Stimulated activated CD8-positive, alpha-beta memory T cell treated with anti-CD3 and anti-CD28 coated beads, Interleukin-2, amount 100 ng/mL, for 48 hours (primary cell): ENCODE data around the gene SLC24A3.
"Not testable (repeated sequence)": the region's sequence is repeated elsewhere in the genome, so short reads cannot be mapped to it uniquely, and the experiment has no call there.

Experiments used
- DNase-seq, 2 donors: peaks; one replicate each; pipeline ENCODE4 v3.0.0-alpha.2; 2020; ENCODE audit warnings: low read depth in 2 of 2

SLC24A3 gene

GRCh38 chr20:19631410-19631809 lies 419.0 kb downstream of the SLC24A3 start:
- DNase-seq = no peak

GRCh38 chr20:19633985-19634384 lies 421.5 kb downstream of the SLC24A3 start:
- DNase-seq = no peak

DNA sequence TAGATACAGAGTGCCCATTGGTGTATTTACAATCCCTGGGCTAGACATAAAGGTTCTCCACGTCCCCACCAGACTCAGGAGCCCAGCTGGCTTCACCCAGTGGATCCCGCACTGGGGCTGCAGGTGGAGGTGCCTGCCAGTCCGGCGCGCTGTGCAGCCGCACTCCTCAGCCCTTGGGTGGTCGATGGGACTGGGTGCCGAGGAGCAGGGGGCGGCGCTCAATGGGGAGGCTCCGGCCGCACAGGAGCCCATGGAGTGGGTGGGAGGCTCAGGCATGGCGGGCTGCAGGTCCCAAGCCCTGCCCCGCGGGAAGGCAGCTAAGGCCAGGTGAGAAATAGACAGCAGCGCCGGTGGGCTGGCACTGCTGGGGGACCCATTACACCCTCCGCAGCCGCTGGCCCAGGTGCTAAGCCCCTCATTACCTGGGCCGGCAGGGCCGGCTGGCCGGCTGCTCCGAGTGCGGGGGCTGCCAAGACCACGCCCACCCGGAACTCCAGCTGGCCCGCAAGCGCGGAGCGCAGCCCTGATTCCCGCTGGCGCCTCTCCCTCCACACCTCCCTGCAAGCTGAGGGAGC lies 427.1 kb downstream of the SLC24A3 start:
- not testable (repeated sequence) for DNase-seq

- no peak for DNase-seq
These were observed 430.4 kb downstream of the SLC24A3 start for GRCh38 chr20:19642860-19643259.

- DNase-seq = no peak
These were observed 431.6 kb downstream of the SLC24A3 start for GRCh38 chr20:19644085-19644484.

- no peak for DNase-seq
These were observed 434.5 kb downstream of the SLC24A3 start for GRCh38 chr20:19646963-19647362.

DNA sequence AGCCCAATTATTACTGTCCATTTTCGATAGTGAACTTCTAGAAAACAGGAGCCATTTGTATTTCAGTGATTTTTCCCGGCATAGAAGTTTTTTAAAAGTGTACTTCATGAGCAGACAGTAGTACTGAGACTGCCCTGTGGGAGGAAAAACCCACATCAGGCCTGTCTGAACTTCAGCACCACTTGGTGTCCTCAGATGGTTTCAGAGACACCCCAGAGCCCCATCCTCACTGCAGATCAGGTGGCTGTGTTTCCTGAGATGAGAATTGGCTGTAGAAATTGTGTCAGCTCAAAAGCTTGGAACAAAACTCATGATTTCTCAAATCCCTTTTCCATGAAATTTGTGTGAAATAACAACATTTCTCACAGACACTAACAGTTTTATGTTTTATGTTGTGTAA lies 435.6 kb downstream of the SLC24A3 start:
- DNase-seq = no peak

- DNase-seq = no peak
These were observed 436.6 kb downstream of the SLC24A3 start for GRCh38 chr20:19649041-19649440.

DNA sequence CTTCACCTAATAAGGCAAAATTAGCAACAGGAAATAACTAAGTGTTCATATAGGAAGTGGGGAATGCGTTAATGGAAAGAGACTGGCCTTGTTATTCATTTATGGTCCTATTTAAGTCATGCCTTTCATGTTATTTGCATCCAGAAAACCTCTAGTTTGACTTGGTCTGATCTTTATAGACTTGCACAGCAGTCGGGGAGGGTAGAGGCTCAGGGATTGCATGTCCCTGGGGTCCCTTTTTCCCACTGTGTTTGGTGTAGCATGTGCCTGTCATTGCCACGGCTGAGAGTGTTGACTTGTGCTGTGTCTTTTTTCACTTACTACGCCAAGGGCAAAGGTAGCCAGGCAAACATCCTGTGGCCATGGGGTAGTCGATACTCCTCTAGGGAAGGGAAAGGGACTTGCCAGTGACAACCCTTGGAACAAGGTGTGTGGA lies 440.2 kb downstream of the SLC24A3 start:
- DNase-seq = no peak

- no peak for DNase-seq
These were observed 440.9 kb downstream of the SLC24A3 start for GRCh38 chr20:19653327-19653726.

DNA sequence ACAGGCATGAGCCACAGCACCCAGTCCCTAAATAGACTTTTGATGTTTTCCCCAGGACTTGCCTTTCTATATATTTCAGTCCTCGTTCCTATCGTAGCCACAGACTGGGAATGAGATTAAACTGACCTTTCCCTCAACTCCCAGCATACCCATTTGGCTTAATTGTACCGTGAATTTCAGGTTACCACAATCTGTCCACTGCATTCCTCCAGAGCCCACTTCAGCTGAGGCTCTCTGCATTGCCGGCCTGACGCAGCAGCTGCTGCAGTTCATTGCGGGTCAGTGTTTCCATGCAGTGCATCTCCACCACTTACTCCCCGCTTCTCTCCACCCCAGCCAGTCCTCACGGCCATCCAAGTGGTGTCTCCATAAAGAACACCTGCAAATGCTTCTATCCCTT lies 442.5 kb downstream of the SLC24A3 start:
- no peak for DNase-seq

GRCh38 chr20:19658137-19658536 lies 445.7 kb downstream of the SLC24A3 start:
- peak in 1 of 2 donors; percentile 1 for DNase-seq

DNA sequence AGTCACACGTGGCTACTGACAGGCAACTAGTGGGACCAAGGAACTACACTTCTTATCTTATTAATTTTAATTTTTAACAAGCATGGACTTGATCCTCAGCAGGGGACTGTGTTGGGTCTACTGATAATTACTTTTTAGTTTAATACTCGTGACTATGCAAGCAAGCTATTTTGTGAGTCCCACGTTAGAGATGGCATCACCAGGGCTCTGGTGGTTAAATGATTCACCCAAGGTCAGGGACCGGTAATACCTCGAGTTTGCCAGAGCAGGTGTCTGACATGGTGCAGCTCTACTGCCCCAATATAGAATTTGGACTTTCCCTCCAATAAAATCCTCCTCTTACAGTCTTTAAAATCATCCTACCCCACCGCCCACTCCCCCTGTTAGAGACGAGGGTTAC lies 447.0 kb downstream of the SLC24A3 start:
- no peak for DNase-seq

DNA sequence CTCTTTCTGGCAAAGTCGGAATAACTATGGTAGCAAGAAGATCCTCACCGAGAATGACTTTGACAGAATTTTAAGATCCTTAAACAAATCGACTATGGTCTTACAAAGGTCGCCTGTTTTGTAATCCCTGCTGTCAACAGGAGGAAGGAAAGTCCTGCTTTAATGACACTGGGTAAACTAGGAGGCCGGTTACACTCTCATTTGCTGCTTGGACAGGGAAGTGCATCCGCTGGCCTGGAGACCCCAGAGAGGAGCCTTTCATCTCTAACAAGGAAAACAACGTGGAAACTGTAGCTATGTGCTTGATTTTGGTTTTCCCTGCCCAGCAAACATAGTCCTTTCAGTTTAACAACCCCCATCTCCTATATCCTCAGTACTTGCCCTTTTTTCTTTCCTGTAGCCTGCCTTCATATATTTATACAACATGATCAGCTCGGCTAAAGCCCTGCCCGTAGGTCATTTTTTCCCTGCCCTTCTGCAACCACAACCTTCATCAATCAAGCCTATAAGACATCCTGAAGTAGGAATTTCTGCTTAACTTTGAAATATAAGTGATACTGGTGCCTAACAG lies 448.5 kb downstream of the SLC24A3 start:
- DNase-seq = no peak

GRCh38 chr20:19661717-19662636 lies 449.5 kb downstream of the SLC24A3 start:
- peak in 1 of 2 donors; percentile 33 for DNase-seq

DNA sequence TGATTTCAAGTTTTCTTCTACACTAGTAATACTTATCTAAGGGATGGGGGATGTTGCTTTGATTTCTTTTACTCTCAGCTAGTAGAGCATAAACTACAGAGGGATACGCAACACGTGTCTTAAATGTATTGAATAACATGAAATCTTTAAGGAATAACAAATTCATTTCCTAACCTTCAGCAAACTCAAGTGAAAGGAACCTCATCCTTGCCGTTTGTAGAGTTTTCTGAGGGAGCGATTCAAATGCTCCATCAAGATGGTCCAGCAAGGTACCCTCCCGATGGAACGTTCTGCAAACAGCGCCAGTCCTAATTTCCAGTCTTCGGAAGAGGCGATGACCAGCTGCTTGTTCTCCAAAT lies 450.2 kb downstream of the SLC24A3 start:
- DNase-seq = no peak

DNA sequence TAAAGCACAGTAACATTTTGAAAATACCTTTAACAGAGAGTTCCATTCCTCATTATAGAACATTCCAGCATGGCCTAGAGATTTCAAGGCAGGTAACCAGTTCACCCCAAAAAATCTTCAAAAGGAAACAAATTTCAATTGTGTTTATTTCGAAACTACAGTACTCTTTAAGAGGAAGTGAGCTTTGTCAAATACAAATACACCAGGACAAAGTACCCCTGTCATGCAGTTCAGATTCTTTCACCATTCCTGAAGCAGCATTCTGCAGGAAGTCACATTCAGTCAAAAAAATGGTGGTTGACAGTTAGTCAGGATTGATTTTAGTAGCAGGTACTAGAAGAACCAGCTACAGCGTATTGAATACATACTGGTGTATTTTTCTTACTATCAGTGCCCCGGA lies 456.0 kb downstream of the SLC24A3 start:
- no peak for DNase-seq

- no peak for DNase-seq
These were observed 458.4 kb downstream of the SLC24A3 start for GRCh38 chr20:19670829-19671228.

DNA sequence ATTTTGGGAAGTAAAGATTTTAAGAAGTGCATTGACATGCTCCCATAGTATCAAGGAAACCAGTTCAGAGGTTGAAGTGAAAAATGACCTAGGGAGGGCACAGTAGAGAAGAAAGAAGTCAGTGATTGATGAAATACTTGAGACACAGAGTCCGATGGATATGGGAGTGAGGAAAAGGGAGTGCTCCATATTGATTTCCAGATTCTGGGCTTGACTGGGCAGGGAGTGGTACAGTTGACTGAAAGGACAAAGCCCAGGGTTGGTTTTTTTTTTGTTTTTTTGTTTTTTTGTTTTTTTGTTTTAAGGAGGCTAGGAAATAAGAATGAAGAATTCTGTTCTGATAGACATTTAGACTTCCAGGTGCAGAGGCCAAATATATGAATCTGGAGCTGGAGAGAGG lies 458.9 kb downstream of the SLC24A3 start:
- no peak for DNase-seq

DNA sequence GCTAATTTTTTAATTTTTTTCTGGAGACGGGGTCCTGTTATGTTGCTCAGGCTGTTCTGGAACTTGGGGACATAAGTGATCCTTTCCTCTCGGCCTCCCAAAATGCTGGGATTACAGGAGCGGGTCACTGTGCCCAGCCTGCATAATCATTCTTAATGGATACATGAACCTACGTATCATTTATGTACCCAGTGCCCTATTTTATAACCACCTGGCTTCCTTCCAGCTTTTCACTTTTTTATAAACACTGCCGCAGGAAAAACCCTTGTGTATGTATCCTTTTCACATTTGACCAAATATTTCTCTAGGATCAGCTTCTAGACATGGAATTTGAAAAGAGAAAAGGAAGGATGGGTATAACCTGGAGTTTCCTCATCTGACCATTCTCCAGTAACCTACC lies 460.1 kb downstream of the SLC24A3 start:
- no peak for DNase-seq

DNA sequence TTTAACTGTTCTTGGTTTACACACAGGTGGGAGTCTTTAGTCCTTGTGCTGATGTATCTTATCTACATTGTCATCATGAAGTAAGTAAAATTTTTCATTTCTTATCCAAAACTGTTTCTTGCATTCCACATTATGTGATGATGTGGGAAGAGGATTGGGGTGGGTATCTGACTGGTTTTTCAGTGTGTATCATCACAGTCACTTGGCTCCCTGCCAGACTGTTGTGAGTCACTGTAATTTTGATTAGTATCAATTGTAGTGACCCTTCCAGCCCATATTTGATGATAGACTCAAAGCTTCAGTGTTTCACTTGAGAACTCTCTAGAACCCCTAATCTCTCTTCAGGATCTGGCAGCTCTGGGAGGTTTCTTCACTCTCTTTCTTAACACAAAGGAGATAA lies 461.1 kb downstream of the SLC24A3 start:
- DNase-seq = no peak

GRCh38 chr20:19676202-19676601 lies 463.8 kb downstream of the SLC24A3 start:
- DNase-seq = no peak

DNA sequence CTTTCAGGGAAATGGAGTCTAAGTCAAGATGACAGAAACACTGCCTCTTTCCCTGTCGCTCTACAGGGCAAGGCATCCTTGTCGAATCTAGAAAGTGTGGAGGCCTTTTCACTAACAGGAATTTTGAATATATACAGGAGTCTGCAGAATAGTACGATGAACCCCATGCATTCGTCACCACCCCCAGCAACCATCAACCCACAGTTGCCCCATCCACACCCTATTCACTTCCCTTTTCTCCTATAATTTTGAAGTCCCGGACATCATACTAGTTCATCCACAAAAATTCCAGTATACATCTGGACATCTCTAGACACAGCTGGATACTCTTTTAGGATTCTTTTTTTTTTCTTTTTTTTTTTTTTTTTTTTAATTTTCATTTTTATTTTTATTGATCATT lies 464.9 kb downstream of the SLC24A3 start:
- DNase-seq = no peak
